A673 (cell line): ENCODE data around the gene ACP4. TPM values are rescaled to one million over a fixed set of nuclear protein-coding genes. Genes with fewer than 3 reads are reported as not detected.

ENCODE experiments used
- BruUV-seq: library from RNA; stranded (reverse); fragments of 400-500 nt; replicated peaks from 2 replicates; lab custom pipeline; 2021; lab: Mats Ljungman, UMichigan
- CTCF ChIA-PET: fragments of 300-600 bp; sonication (Branson Sonifier 250); formaldehyde crosslinking; loops from one replicate; lab custom pipeline; 2022; ENCODE audit warnings: antibody characterized with exemption; lab: Charles Lee
- POLR2A ChIA-PET: fragments of 300-600 bp; sonication (Branson Sonifier 250); formaldehyde crosslinking; loops from one replicate; lab custom pipeline; 2022; ENCODE audit warnings: antibody characterized with exemption; ENCODE audit not compliant: low non-redundant PET; lab: Charles Lee
- DNase-seq: peaks from one replicate; pipeline ENCODE4 v3.0.0-alpha.2; 2015; ENCODE audit warnings: low spot score
- H3K27ac ChIP-seq: fragments of 200-600 bp; sonication (generic); 2 replicates; pipeline ENCODE4 v1.5.1; 2016; ENCODE audit warnings: mixed run types, low read depth, mild to moderate bottlenecking, mixed read lengths, antibody characterized with exemption, low read length; ENCODE audit not compliant: poor library complexity, severe bottlenecking
- H3K27me3 ChIP-seq: fragments of 200-600 bp; sonication (generic); replicated peaks from 2 replicates; pipeline ENCODE4 v1.6.1; 2017; ENCODE audit warnings: mixed run types, low read depth, mild to moderate bottlenecking, mixed read lengths, antibody characterized with exemption, low read length; ENCODE audit not compliant: insufficient read depth, poor library complexity
- H3K36me3 ChIP-seq: fragments of 200-600 bp; sonication (generic); 2 replicates; pipeline ENCODE4 v1.6.1; 2016; ENCODE audit warnings: mixed run types, mild to moderate bottlenecking, mixed read lengths, antibody characterized with exemption, low read length; ENCODE audit not compliant: insufficient read depth, poor library complexity, severe bottlenecking
- H3K4me1 ChIP-seq: fragments of 200-600 bp; sonication (generic); 2 replicates; pipeline ENCODE4 v1.6.1; 2017; ENCODE audit warnings: mixed run types, mild to moderate bottlenecking, mixed read lengths, antibody characterized with exemption, low read length; ENCODE audit not compliant: insufficient read depth, poor library complexity, severe bottlenecking
- H3K4me3 ChIP-seq: fragments of 200-600 bp; sonication (generic); 2 replicates; pipeline ENCODE4 v1.5.1; 2016; ENCODE audit warnings: low read depth, mixed run types, mild to moderate bottlenecking, mixed read lengths, low read length; ENCODE audit not compliant: poor library complexity, severe bottlenecking
- H3K9me3 ChIP-seq: fragments of 200-600 bp; sonication (generic); 2 replicates; pipeline ENCODE4 v1.6.1; 2016; ENCODE audit warnings: mixed run types, low read depth, mild to moderate bottlenecking, mixed read lengths, antibody characterized with exemption, low read length; ENCODE audit not compliant: poor library complexity, severe bottlenecking
- CTCF ChIP-seq: fragments of 300-800, 200-600 bp; sonication (generic); conservative IDR thresholded peaks from 2 replicates; pipeline ENCODE4 v1.5.1; 2017; ENCODE audit warnings: low read depth, mild to moderate bottlenecking, antibody characterized with exemption, low read length, moderate library complexity, mixed read lengths
- EZH2 ChIP-seq: fragments of 200-600 bp; sonication (generic); IDR thresholded peaks from 2 replicates; pipeline ENCODE4 v1.6.1; 2017; ENCODE audit warnings: borderline replicate concordance, low read depth, mild to moderate bottlenecking, mixed read lengths, antibody characterized with exemption, low read length; ENCODE audit not compliant: poor library complexity, severe bottlenecking
- intact Hi-C: fragments of 100-400 bp; cut with micrococcal nuclease; formaldehyde crosslinking; loops from one replicate; pipeline ENCODE4 v1.10.0; 2022; ENCODE audit not compliant: unreplicated experiment
- total RNA-seq: library from RNA; stranded (reverse); gene quantifications from 2 replicates; pipeline ENCODE4 v1.2.3, GENCODE V29; 2021

The ACP4 gene
- total RNA-seq, 1 experiment from 2014 or later: not detected

GRCh38 chr19:50791594-50792271 is 1.5 kb downstream of the ACP4 start:
- ChIA-PET CTCF (no interaction called here), POLR2A (no interaction called here)
- Histone ChIP-seq H3K36me3 (peaks cover 9% of the 10 kb centered on the region), H3K4me3 (no peak overlapping the region), H3K4me1 (peaks cover 16% of the 10 kb centered on the region), H3K27ac (no peak overlapping the region), H3K9me3 (no peaks in the 10 kb centered on the region), H3K27me3 (no peaks in the 10 kb centered on the region)
- no peak for DNase-seq
- no TSS peak for BruUV-seq
- TF ChIP-seq CTCF (no peak), EZH2 (no peak)
- intact Hi-C loops: loop anchor here (5.0 kb wide), 1 partner anchor 131 kb away; no protein-coding TSS in a partner anchor

GRCh38 chr19:50792272-50793250 is 2.3 kb downstream of the ACP4 start:
- intact Hi-C loops: loop anchor here (5.0 kb wide), 1 partner anchor 130 kb away; no protein-coding TSS in a partner anchor
- Histone ChIP-seq H3K36me3 (peaks cover 17% of the 10 kb centered on the region), H3K4me3 (no peak overlapping the region), H3K9me3 (no peaks in the 10 kb centered on the region), H3K27ac (no peak overlapping the region), H3K4me1 (peaks cover 16% of the 10 kb centered on the region), H3K27me3 (no peaks in the 10 kb centered on the region)
- BruUV-seq: no TSS peak
- peak; percentile 45 for DNase-seq
- TF ChIP-seq EZH2: no peak
- TF ChIP-seq CTCF: no peak
- POLR2A ChIA-PET: interaction anchor here (0.6 to 0.7 kb wide), 2 partner anchors 15 to 547 kb away, joined by 5 to 17 read pairs; no protein-coding TSS in a partner anchor
- CTCF ChIA-PET: interaction anchor here (0.7 kb wide), 1 partner anchor 68 kb away, joined by 4 read pairs; no protein-coding TSS in a partner anchor

- BruUV-seq: no TSS peak
- no peaks in the 10 kb centered on the region for H3K9me3 ChIP-seq
- peak; percentile 39 for DNase-seq
- peak overlapping the region; percentile 5 for H3K27ac ChIP-seq
- ChIA-PET CTCF (interaction anchor here (0.7 kb wide), 1 partner anchor 69 kb away, joined by 4 read pairs; no protein-coding TSS in a partner anchor), POLR2A (no interaction called here)
- H3K4me3 ChIP-seq: no peak overlapping the region
- peaks cover 28% of the 10 kb centered on the region for H3K36me3 ChIP-seq
- intact Hi-C loops: loop anchor here (5.0 kb wide), 1 partner anchor 129 kb away; no protein-coding TSS in a partner anchor
- H3K27me3 ChIP-seq: no peaks in the 10 kb centered on the region
- H3K4me1 ChIP-seq: peaks cover 16% of the 10 kb centered on the region
- TF ChIP-seq EZH2 (no peak), CTCF (no peak)
These were observed 3.4 kb downstream of the ACP4 start for GRCh38 chr19:50793558-50794065.
